GM23338 (cell line): Measurements from ENCODE around the gene GGTLC2.
A peak's percentile ranks its signal among the peaks of the same experiment; 100 is the strongest.
"Not testable (repeated sequence)": the region's sequence is repeated elsewhere in the genome, so short reads cannot be mapped to it uniquely, and the experiment has no call there.

Experiments used
- CREB1 ChIP-seq: fragments of 250-450 bp; sonication (Bioruptor Pico); IDR thresholded peaks from 2 replicates; pipeline ENCODE4 v1.5.0; 2020; ENCODE audit warnings: low read depth, mild to moderate bottlenecking, moderate library complexity
- CTCF ChIP-seq, 2 experiments: fragments of 200-600 bp in 1 of 2; sonication (generic) in 1 of 2; conservative IDR thresholded peaks; 2 replicates each; pipeline versions ENCODE4 v1.5.1 to v1.6.1; 2016 to 2017; ENCODE audit warnings: antibody characterized with exemption in 2 of 2, low read depth in 2 of 2, mild to moderate bottlenecking in 2 of 2, moderate library complexity in 1 of 2
- EZH2 ChIP-seq: fragments of 200-600 bp; sonication (generic); IDR thresholded peaks from one replicate; pipeline ENCODE4 v1.8.0; 2017; ENCODE audit warnings: antibody characterized with exemption, mild to moderate bottlenecking, low read depth; ENCODE audit not compliant: unreplicated experiment
- EZH2phosphoT487 ChIP-seq: fragments of 200-600 bp; sonication (generic); IDR thresholded peaks from one replicate; pipeline ENCODE4 v1.8.1; 2018; ENCODE audit warnings: antibody characterized with exemption; ENCODE audit not compliant: unreplicated experiment
- POLR2AphosphoS5 ChIP-seq: IDR thresholded peaks from 2 replicates; pipeline ENCODE4 v1.6.1; 2016; ENCODE audit warnings: antibody characterized with exemption, low read depth
- ZNF331 ChIP-seq: fragments of 250-450 bp; sonication (Bioruptor Pico); IDR thresholded peaks from 2 replicates; pipeline ENCODE4 v1.5.0; 2020; ENCODE audit warnings: low read depth, mild to moderate bottlenecking, moderate library complexity
- TF ChIP-seq, protein P1 (sequence below): IDR thresholded peaks from one replicate; pipeline ENCODE4 v1.6.1; 2018; ENCODE audit warnings: antibody characterized with exemption; ENCODE audit not compliant: unreplicated experiment
- TF ChIP-seq, protein P2 (sequence below): IDR thresholded peaks from 2 replicates; pipeline ENCODE4 v1.6.1; 2016; ENCODE audit warnings: antibody characterized with exemption

DNA sequence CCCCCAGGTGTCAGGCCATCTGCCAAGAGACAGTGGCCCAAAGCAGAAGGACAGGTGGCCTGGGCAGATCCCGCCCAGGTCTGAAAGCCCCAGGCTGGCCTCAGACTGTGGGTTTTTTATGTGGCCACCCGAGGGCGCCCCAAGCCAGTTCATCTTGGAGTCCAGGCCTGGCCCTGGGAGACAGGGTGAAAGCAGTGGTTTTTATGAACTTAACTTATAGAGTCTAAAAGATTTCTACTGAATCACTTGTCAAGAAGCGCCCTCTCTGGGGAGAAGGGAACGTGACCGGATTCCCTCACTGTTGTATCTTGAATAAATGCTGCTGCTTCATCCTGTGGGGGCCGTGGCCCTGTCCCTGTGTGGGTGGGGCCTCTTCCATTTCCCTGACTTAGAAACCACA is 8.2 kb upstream of the GGTLC2 start:
- TF ChIP-seq CTCF (conservative IDR thresholded peaks at IDR 0.05; ENCODE audit: low read depth in 2 of 2) = peak in 1 of 2 experiments; percentile 44; a peak in 2 of 4 replicates
- TF ChIP-seq EZH2; POLR2AphosphoS5; CREB1 (CRISPR knock-in tag); EZH2phosphoT487; ZNF331 (CRISPR knock-in tag): not testable (repeated sequence)
- TF ChIP-seq, protein P1, sequence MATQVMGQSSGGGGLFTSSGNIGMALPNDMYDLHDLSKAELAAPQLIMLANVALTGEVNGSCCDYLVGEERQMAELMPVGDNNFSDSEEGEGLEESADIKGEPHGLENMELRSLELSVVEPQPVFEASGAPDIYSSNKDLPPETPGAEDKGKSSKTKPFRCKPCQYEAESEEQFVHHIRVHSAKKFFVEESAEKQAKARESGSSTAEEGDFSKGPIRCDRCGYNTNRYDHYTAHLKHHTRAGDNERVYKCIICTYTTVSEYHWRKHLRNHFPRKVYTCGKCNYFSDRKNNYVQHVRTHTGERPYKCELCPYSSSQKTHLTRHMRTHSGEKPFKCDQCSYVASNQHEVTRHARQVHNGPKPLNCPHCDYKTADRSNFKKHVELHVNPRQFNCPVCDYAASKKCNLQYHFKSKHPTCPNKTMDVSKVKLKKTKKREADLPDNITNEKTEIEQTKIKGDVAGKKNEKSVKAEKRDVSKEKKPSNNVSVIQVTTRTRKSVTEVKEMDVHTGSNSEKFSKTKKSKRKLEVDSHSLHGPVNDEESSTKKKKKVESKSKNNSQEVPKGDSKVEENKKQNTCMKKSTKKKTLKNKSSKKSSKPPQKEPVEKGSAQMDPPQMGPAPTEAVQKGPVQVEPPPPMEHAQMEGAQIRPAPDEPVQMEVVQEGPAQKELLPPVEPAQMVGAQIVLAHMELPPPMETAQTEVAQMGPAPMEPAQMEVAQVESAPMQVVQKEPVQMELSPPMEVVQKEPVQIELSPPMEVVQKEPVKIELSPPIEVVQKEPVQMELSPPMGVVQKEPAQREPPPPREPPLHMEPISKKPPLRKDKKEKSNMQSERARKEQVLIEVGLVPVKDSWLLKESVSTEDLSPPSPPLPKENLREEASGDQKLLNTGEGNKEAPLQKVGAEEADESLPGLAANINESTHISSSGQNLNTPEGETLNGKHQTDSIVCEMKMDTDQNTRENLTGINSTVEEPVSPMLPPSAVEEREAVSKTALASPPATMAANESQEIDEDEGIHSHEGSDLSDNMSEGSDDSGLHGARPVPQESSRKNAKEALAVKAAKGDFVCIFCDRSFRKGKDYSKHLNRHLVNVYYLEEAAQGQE = not testable (repeated sequence)
- TF ChIP-seq, protein P2, sequence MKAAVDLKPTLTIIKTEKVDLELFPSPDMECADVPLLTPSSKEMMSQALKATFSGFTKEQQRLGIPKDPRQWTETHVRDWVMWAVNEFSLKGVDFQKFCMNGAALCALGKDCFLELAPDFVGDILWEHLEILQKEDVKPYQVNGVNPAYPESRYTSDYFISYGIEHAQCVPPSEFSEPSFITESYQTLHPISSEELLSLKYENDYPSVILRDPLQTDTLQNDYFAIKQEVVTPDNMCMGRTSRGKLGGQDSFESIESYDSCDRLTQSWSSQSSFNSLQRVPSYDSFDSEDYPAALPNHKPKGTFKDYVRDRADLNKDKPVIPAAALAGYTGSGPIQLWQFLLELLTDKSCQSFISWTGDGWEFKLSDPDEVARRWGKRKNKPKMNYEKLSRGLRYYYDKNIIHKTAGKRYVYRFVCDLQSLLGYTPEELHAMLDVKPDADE = not testable (repeated sequence)
